Breast epithelium (tissue), 3 donors: Measurements from ENCODE around the gene MRGPRG.

Experiments used
- CTCF ChIP-seq, 3 donors: fragments of 450-650 bp; IDR thresholded peaks; one replicate each; pipeline ENCODE4 v1.5.1; 2016 to 2017; ENCODE audit warnings: antibody characterized with exemption in 3 of 3, mild to moderate bottlenecking in 3 of 3, moderate library complexity in 3 of 3
- POLR2A ChIP-seq: fragments of 450-650 bp; IDR thresholded peaks from one replicate; pipeline ENCODE4 v1.6.1; 2016; ENCODE audit warnings: antibody characterized with exemption, mild to moderate bottlenecking, moderate library complexity
- POLR2AphosphoS5 ChIP-seq, 3 donors: sonication (generic); formaldehyde crosslinking; IDR thresholded peaks; one replicate each; pipeline ENCODE4 v1.6.1; 2017; ENCODE audit warnings: antibody characterized with exemption in 3 of 3

GRCh38 chr11:3205261-3206155, 13.1 kb downstream of the MRGPRG start:
- no peak for TF ChIP-seq CTCF (IDR thresholded peaks at IDR 0.05)
- TF ChIP-seq POLR2AphosphoS5 (IDR thresholded peaks at IDR 0.05): no peak
- no peak for TF ChIP-seq POLR2A
